Activated CD4-positive, alpha-beta T cell treated with anti-CD3 and anti-CD28 coated beads, Interleukin-2, amount 10 ng/mL, durations not matched to agents 24 days and 14 days (primary cell): ENCODE measurements around the gene NIFK. TPM values are rescaled to one million over a fixed set of nuclear protein-coding genes. Genes with fewer than 3 reads are reported as not detected.
"Not testable (repeated sequence)": the region's sequence is repeated elsewhere in the genome, so short reads cannot be mapped to it uniquely, and the experiment has no call there.

Source experiments
- DNase-seq: peaks from one replicate; pipeline ENCODE4 v3.0.0; 2022
- H3K27ac Mint-ChIP-seq: one replicate; pipeline ENCODE4 v1.8.0; 2022; ENCODE audit warnings: mild to moderate bottlenecking, mixed read lengths
- H3K27me3 Mint-ChIP-seq: one replicate; pipeline ENCODE4 v1.8.0; 2022; ENCODE audit warnings: mixed read lengths
- H3K36me3 Mint-ChIP-seq: one replicate; pipeline ENCODE4 v1.8.0; 2022; ENCODE audit warnings: low read depth, mild to moderate bottlenecking, mixed read lengths
- H3K4me1 Mint-ChIP-seq: one replicate; pipeline ENCODE4 v1.8.0; 2021; ENCODE audit warnings: mixed read lengths
- H3K4me3 Mint-ChIP-seq: one replicate; pipeline ENCODE4 v1.8.0; 2022; ENCODE audit warnings: mild to moderate bottlenecking, moderate library complexity, mixed read lengths
- H3K9me3 Mint-ChIP-seq: one replicate; pipeline ENCODE4 v1.8.0; 2021; ENCODE audit warnings: mixed read lengths
- intact Hi-C: fragments of 100-400 bp; cut with micrococcal nuclease; formaldehyde crosslinking; loops from one replicate; pipeline ENCODE4 v1.15.1; 2023
- total RNA-seq: library from RNA; stranded (reverse); gene quantifications from 2 replicates; pipeline ENCODE4 v1.2.3, GENCODE V29; 2022

NIFK gene
- total RNA-seq, 1 donor from 2014 or later, result 164 TPM

- Mint-ChIP-seq H3K4me3 (no peak overlapping the region), H3K27ac (no peak overlapping the region), H3K36me3 (no peaks in the 10 kb centered on the region), H3K4me1 (peaks cover 2% of the 10 kb centered on the region), H3K27me3 (no peaks in the 10 kb centered on the region), H3K9me3 (no peaks in the 10 kb centered on the region)
- intact Hi-C loops, result loop anchor here (10.0 kb wide), 1 partner anchor 631 kb away; no protein-coding TSS in a partner anchor
- DNase-seq, result no peak
Observed at GRCh38 chr2:121716126-121716525, 20.5 kb downstream of the NIFK start.

GRCh38 chr2:121711481-121711880 is 25.2 kb downstream of the NIFK start:
- H3K27ac Mint-ChIP-seq, H3K9me3 Mint-ChIP-seq, H3K4me1 Mint-ChIP-seq, H3K4me3 Mint-ChIP-seq, H3K27me3 Mint-ChIP-seq, DNase-seq, H3K36me3 Mint-ChIP-seq: not testable (repeated sequence)
- intact Hi-C loops, result loop anchor here (10.0 kb wide), 1 partner anchor 627 kb away; no protein-coding TSS in a partner anchor

- Mint-ChIP-seq H3K36me3 (no peaks in the 10 kb centered on the region), H3K4me1 (no peaks in the 10 kb centered on the region), H3K4me3 (no peak overlapping the region), H3K9me3 (no peaks in the 10 kb centered on the region), H3K27ac (no peak overlapping the region), H3K27me3 (peaks cover 1% of the 10 kb centered on the region)
- DNase-seq, result no peak
- intact Hi-C loops, result loop anchor here (10.0 kb wide), 1 partner anchor 626 kb away; no protein-coding TSS in a partner anchor
Observed at GRCh38 chr2:121710470-121711170, 26.1 kb downstream of the NIFK start.

GRCh38 chr2:121709776-121710469 is 26.8 kb downstream of the NIFK start:
- Mint-ChIP-seq H3K27ac (no peak overlapping the region), H3K4me1 (no peaks in the 10 kb centered on the region), H3K27me3 (peaks cover 1% of the 10 kb centered on the region), H3K4me3 (no peak overlapping the region), H3K9me3 (no peaks in the 10 kb centered on the region), H3K36me3 (no peaks in the 10 kb centered on the region)
- intact Hi-C loops, result loop anchor here (10.0 kb wide), 1 partner anchor 625 kb away; no protein-coding TSS in a partner anchor
- DNase-seq, result no peak

GRCh38 chr2:121707920-121708361 is 28.7 kb downstream of the NIFK start:
- Mint-ChIP-seq H3K27me3 (peaks cover 1% of the 10 kb centered on the region), H3K4me1 (no peaks in the 10 kb centered on the region), H3K9me3 (no peaks in the 10 kb centered on the region), H3K36me3 (no peaks in the 10 kb centered on the region), H3K27ac (no peak overlapping the region), H3K4me3 (no peak overlapping the region)
- intact Hi-C loops, result no loop called here
- no peak for DNase-seq

GRCh38 chr2:121707344-121707919 is 29.2 kb downstream of the NIFK start:
- Mint-ChIP-seq H3K27ac (no peak overlapping the region), H3K4me1 (peaks cover 1% of the 10 kb centered on the region), H3K4me3 (no peak overlapping the region), H3K36me3 (no peaks in the 10 kb centered on the region), H3K9me3 (no peaks in the 10 kb centered on the region), H3K27me3 (peaks cover 1% of the 10 kb centered on the region)
- no peak for DNase-seq
- intact Hi-C loops, result no loop called here

GRCh38 chr2:121705958-121706357 is 30.7 kb downstream of the NIFK start:
- intact Hi-C loops, result no loop called here
- no peak overlapping the region for H3K27ac Mint-ChIP-seq
- H3K4me1 Mint-ChIP-seq, result peaks cover 13% of the 10 kb centered on the region
- no peak for DNase-seq
- H3K9me3 Mint-ChIP-seq, result no peaks in the 10 kb centered on the region
- H3K4me3 Mint-ChIP-seq, result no peak overlapping the region
- H3K27me3 Mint-ChIP-seq, result peaks cover 1% of the 10 kb centered on the region
- H3K36me3 Mint-ChIP-seq, result no peaks in the 10 kb centered on the region

- peaks cover 1% of the 10 kb centered on the region for H3K27me3 Mint-ChIP-seq
- peaks cover 18% of the 10 kb centered on the region for H3K4me1 Mint-ChIP-seq
- no peaks in the 10 kb centered on the region for H3K36me3 Mint-ChIP-seq
- H3K27ac Mint-ChIP-seq, result no peak overlapping the region
- DNase-seq, result no peak
- intact Hi-C loops, result no loop called here
- no peaks in the 10 kb centered on the region for H3K9me3 Mint-ChIP-seq
- H3K4me3 Mint-ChIP-seq, result no peak overlapping the region
Observed at GRCh38 chr2:121705390-121705789, 31.3 kb downstream of the NIFK start.

GRCh38 chr2:121701761-121702160 is 34.9 kb downstream of the NIFK start:
- intact Hi-C loops, H3K36me3 Mint-ChIP-seq, H3K4me3 Mint-ChIP-seq, H3K27me3 Mint-ChIP-seq, H3K9me3 Mint-ChIP-seq, DNase-seq: not testable (repeated sequence)
- H3K27ac Mint-ChIP-seq, result peak overlapping the region; percentile 71
- H3K4me1 Mint-ChIP-seq, result peaks cover 39% of the 10 kb centered on the region

GRCh38 chr2:121699421-121700333 is 37.0 kb downstream of the NIFK start:
- DNase-seq, result peak; percentile 94
- intact Hi-C loops, result loop anchor here (1.0 to 2.0 kb wide), 5 partner anchors 19 to 169 kb away; partner anchors contain the start of genes CLASP1, NIFK, RNU4ATAC and TSN
- Mint-ChIP-seq H3K36me3 (no peaks in the 10 kb centered on the region), H3K9me3 (no peaks in the 10 kb centered on the region), H3K27ac (peak overlapping the region; percentile 98), H3K4me1 (peaks cover 39% of the 10 kb centered on the region), H3K4me3 (peak overlapping the region; percentile 91), H3K27me3 (no peaks in the 10 kb centered on the region)

GRCh38 chr2:121698318-121698930 is 38.3 kb downstream of the NIFK start:
- H3K27ac Mint-ChIP-seq, result peak overlapping the region; percentile 22
- no peaks in the 10 kb centered on the region for H3K36me3 Mint-ChIP-seq
- no peaks in the 10 kb centered on the region for H3K27me3 Mint-ChIP-seq
- H3K9me3 Mint-ChIP-seq, result no peaks in the 10 kb centered on the region
- no peak overlapping the region for H3K4me3 Mint-ChIP-seq
- intact Hi-C loops, result loop anchor here (2.0 kb wide), 2 partner anchors 20 to 56 kb away; partner anchors contain the start of gene TSN
- no peak for DNase-seq
- H3K4me1 Mint-ChIP-seq, result peaks cover 39% of the 10 kb centered on the region

- H3K4me1 Mint-ChIP-seq, result peaks cover 37% of the 10 kb centered on the region
- H3K27ac Mint-ChIP-seq, result peak overlapping the region; percentile 13
- no peak overlapping the region for H3K4me3 Mint-ChIP-seq
- intact Hi-C loops, result no loop called here
- DNase-seq, result no peak
- no peaks in the 10 kb centered on the region for H3K36me3 Mint-ChIP-seq
- H3K9me3 Mint-ChIP-seq, result no peaks in the 10 kb centered on the region
- no peaks in the 10 kb centered on the region for H3K27me3 Mint-ChIP-seq
Observed at GRCh38 chr2:121697108-121697631, 39.5 kb downstream of the NIFK start.
